Stimulated activated naive CD8-positive, alpha-beta T cell treated with anti-CD3 and anti-CD28 coated beads, Interleukin-15, amount 100 ng/mL, for 72 hours (primary cell): ENCODE results near the gene DPF1.
A peak's percentile ranks its signal among the peaks of the same experiment; 100 is the strongest.

Source experiments
- ATAC-seq: fragments of 150-1000 bp; cut with Tn5 transposase; 2 replicates; pipeline ENCODE4 v1.10.0; 2021; ENCODE audit warnings: mild to moderate bottlenecking, moderate library complexity
- DNase-seq, 2 donors: peaks; one replicate each; pipeline ENCODE4 v3.0.0; 2021 to 2022
- H3K27ac Mint-ChIP-seq, 2 donors: one replicate each; pipeline ENCODE4 v1.8.0; 2022; ENCODE audit warnings: mild to moderate bottlenecking in 2 of 2, mixed read lengths in 2 of 2, moderate library complexity in 2 of 2
- H3K27me3 Mint-ChIP-seq: one replicate; pipeline ENCODE4 v1.8.0; 2022; ENCODE audit warnings: mixed read lengths
- H3K4me1 Mint-ChIP-seq: one replicate; pipeline ENCODE4 v1.8.0; 2022; ENCODE audit warnings: mild to moderate bottlenecking, mixed read lengths
- H3K4me3 Mint-ChIP-seq, 2 donors: one replicate each; pipeline ENCODE4 v1.8.0; 2022; ENCODE audit warnings: mild to moderate bottlenecking in 2 of 2, mixed read lengths in 2 of 2, moderate library complexity in 1 of 2
- H3K9me3 Mint-ChIP-seq, 2 donors: one replicate each; pipeline ENCODE4 v1.8.0; 2022; ENCODE audit warnings: mixed read lengths in 2 of 2

The DPF1 gene

DNA sequence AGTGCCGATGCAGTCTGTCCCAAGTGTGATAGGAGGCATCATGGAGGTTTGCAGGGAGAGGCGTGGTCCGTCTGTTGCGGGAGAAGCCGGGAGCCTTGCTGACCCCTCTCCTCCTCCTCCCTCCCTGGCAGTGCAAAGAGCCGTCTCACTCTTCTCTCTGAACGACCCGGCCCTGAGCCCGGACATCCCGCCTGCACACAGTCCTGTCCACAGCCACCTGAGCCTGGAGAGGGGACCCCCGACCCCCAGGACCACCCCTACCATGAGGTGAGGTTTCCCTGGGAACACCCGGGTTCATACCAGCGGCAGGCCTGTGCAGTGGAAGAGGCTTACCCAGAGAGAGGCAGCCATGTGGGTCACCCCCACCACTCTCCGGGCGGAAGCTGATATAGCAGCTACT lies 22.3 kb downstream of the DPF1 start:
- no peaks in the 10 kb centered on the region for H3K9me3 Mint-ChIP-seq
- H3K27ac Mint-ChIP-seq = no peak overlapping the region
- H3K4me1 Mint-ChIP-seq = no peaks in the 10 kb centered on the region
- no peak overlapping the region for H3K4me3 Mint-ChIP-seq
- no peaks in the 10 kb centered on the region for H3K27me3 Mint-ChIP-seq
- ATAC-seq = no peak
- DNase-seq = no peak

- Mint-ChIP-seq H3K27ac (no peak overlapping the region), H3K4me1 (no peaks in the 10 kb centered on the region), H3K9me3 (peaks cover 6 to 16% of the 10 kb centered on the region in 2 donors), H3K4me3 (no peak overlapping the region), H3K27me3 (no peaks in the 10 kb centered on the region)
- ATAC-seq = no peak
- no peak for DNase-seq
Observed at GRCh38 chr19:38199340-38199739, 24.7 kb downstream of the DPF1 start.

GRCh38 chr19:38197937-38198704 lies 25.9 kb downstream of the DPF1 start:
- DNase-seq = no peak
- H3K27ac Mint-ChIP-seq = no peak overlapping the region
- no peaks in the 10 kb centered on the region for H3K4me1 Mint-ChIP-seq
- H3K27me3 Mint-ChIP-seq = no peaks in the 10 kb centered on the region
- H3K9me3 Mint-ChIP-seq = peaks cover 6 to 16% of the 10 kb centered on the region in 2 donors
- H3K4me3 Mint-ChIP-seq = no peak overlapping the region
- ATAC-seq = no peak

GRCh38 chr19:38196948-38197656 lies 26.9 kb downstream of the DPF1 start:
- Mint-ChIP-seq H3K9me3 (peaks cover 6 to 16% of the 10 kb centered on the region in 2 donors), H3K27ac (no peak overlapping the region), H3K4me3 (no peak overlapping the region), H3K27me3 (no peaks in the 10 kb centered on the region), H3K4me1 (no peaks in the 10 kb centered on the region)
- ATAC-seq (no peak), DNase-seq (no peak)

DNA sequence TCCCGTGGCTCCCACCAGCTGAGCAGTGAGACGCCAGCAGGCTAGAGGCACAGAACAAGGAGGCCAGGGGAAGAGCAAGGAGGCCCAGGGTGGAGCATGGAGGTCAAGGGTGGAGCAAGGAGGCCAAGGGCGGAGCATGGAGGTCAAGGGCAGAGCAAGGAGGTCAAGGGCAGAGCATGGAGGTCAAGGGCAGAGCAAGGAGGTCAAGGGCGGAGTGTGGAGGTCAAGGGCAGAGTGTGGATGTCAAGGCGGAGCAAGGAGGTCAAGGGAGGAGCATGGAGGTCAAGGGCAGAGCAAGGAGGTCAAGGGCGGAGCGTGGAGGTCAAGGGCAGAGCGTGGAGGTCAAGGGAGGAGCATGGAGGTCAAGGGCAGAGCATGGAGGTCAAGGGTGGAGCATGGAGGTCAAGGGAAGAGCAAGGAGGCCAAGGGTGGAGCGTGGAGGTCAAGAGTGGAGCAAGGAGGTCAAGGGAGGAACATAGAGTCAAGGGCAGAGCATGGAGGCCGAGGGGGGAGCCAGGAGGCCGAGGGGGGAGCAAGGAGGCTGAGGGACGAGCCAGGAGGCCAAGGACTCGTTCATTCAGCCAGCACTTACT lies 27.7 kb downstream of the DPF1 start:
- H3K27ac Mint-ChIP-seq = peak overlapping the region; percentile 44 to 92
- no peaks in the 10 kb centered on the region for H3K4me1 Mint-ChIP-seq
- ATAC-seq = no peak
- H3K4me3 Mint-ChIP-seq = no peak overlapping the region
- DNase-seq = no peak
- no peaks in the 10 kb centered on the region for H3K27me3 Mint-ChIP-seq
- peaks cover 6 to 16% of the 10 kb centered on the region in 2 donors for H3K9me3 Mint-ChIP-seq

DNA sequence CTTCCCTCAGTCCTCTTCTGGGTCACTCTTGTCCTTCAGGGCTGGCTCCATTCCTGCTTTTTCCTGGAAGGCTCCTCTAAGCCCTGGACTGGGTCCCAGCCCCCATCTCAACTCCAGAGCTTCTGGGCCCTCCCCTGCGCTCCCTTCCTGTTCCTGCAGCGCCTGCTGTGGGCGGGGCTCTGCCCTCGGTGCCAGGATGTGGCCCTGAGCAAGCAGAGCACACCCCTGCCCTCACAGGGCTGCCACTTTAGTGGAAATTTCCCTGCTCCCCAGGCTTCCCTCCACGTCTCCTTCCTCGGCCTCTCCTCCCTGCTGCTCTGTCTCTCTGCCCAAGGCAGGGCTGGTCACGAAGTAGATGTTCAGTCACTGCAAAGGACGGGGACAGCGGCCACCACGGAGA lies 28.8 kb downstream of the DPF1 start:
- H3K27ac Mint-ChIP-seq = peak overlapping the region; percentile 21 to 49
- no peak for ATAC-seq
- peaks cover 6 to 16% of the 10 kb centered on the region in 2 donors for H3K9me3 Mint-ChIP-seq
- H3K4me3 Mint-ChIP-seq = no peak overlapping the region
- DNase-seq = no peak
- no peaks in the 10 kb centered on the region for H3K27me3 Mint-ChIP-seq
- H3K4me1 Mint-ChIP-seq = peaks cover 3% of the 10 kb centered on the region

DNA sequence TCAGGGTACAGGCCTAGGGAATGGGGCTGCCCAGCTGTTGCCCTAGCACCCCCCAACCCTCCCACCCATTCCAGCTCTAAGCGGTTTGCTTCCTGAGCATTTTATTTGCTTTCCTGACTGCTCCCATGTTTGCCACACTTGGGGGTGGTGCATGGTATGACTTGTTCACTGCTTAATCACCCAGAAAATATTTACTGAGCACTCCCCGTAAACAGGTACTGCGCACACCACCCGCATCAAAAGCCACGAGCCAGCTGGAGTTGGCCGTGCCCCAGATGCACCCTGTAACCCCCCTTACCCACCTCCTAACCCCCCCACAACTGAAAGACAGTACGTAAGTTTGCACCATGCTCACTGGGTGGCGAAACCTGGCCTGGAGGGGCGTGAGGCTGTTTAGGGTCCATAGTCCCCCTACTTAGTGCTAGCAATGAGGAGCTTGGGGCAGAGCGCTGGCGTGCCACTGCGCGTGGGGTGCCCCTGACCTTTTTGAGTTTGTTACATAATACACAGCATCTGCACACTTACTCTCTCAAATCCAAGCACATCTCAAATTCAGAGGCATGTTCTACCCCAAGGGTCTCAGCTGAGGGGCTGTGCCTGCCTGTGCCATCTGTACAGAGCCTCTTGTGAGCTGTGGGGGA lies 29.8 kb downstream of the DPF1 start:
- H3K4me3 Mint-ChIP-seq = no peak overlapping the region
- DNase-seq (no peak), ATAC-seq (no peak)
- H3K9me3 Mint-ChIP-seq = peaks cover 6 to 16% of the 10 kb centered on the region in 2 donors
- no peak overlapping the region for H3K27ac Mint-ChIP-seq
- no peaks in the 10 kb centered on the region for H3K27me3 Mint-ChIP-seq
- peaks cover 10% of the 10 kb centered on the region for H3K4me1 Mint-ChIP-seq

- Mint-ChIP-seq H3K4me1 (peaks cover 16% of the 10 kb centered on the region), H3K4me3 (no peak overlapping the region), H3K27me3 (no peaks in the 10 kb centered on the region), H3K9me3 (peaks cover 6 to 16% of the 10 kb centered on the region in 2 donors), H3K27ac (no peak overlapping the region)
- ATAC-seq = no peak
- no peak for DNase-seq
Observed at GRCh38 chr19:38193445-38193844, 30.6 kb downstream of the DPF1 start.

DNA sequence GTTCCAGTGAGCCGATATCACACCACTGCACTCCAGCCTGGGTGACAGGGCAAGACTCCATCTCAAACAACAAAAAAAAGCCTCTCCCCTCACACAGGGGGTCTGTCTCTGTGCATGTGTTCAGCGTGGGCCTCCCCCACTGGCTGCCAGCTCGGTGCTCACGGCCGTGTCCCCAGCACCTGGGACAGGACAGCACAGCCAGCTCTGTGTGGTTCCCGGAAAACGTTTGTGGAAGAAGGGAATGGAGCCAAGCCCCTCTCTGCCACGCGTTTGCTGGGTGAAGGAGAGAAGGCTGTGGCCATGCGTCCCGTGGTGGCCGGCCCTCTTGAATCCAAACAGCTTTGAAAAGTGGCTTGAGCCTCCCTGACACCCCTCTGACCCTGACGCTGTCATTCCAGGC lies 32.3 kb downstream of the DPF1 start:
- no peak for ATAC-seq
- DNase-seq = no peak
- Mint-ChIP-seq H3K4me3 (no peak overlapping the region), H3K27me3 (no peaks in the 10 kb centered on the region), H3K4me1 (peaks cover 16% of the 10 kb centered on the region), H3K9me3 (peaks cover 6 to 16% of the 10 kb centered on the region in 2 donors), H3K27ac (no peak overlapping the region)

GRCh38 chr19:38190793-38191192 lies 33.2 kb downstream of the DPF1 start:
- H3K27ac Mint-ChIP-seq = no peak overlapping the region
- H3K9me3 Mint-ChIP-seq = peaks cover 6 to 9% of the 10 kb centered on the region in 2 donors
- no peak for DNase-seq
- no peaks in the 10 kb centered on the region for H3K27me3 Mint-ChIP-seq
- H3K4me1 Mint-ChIP-seq = peaks cover 16% of the 10 kb centered on the region
- no peak for ATAC-seq
- no peak overlapping the region for H3K4me3 Mint-ChIP-seq

DNA sequence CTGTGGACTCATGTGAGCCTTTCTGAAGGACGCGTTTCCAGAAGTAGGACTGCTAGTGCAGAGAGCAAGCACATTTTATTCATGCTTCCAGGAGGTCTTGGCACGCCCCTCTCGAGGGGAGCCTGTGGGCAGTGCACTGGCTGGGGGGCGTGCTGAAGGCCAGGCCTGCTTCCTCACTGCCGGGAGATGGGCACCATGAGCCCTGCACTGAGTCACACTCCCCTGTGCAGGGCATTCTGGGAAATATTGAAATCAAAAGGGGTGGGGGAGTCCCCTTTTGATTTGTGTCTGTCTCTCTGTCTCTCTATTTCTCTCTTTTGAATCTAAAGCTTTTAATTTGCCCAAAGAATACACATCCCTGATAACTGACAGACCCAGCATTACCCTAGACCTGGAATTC lies 34.0 kb downstream of the DPF1 start:
- Mint-ChIP-seq H3K27me3 (no peaks in the 10 kb centered on the region), H3K27ac (no peak overlapping the region), H3K9me3 (peaks cover under 1 to 1% of the 10 kb centered on the region in 2 donors), H3K4me3 (no peak overlapping the region), H3K4me1 (peaks cover 16% of the 10 kb centered on the region)
- DNase-seq = no peak
- peak; percentile 79 for ATAC-seq

DNA sequence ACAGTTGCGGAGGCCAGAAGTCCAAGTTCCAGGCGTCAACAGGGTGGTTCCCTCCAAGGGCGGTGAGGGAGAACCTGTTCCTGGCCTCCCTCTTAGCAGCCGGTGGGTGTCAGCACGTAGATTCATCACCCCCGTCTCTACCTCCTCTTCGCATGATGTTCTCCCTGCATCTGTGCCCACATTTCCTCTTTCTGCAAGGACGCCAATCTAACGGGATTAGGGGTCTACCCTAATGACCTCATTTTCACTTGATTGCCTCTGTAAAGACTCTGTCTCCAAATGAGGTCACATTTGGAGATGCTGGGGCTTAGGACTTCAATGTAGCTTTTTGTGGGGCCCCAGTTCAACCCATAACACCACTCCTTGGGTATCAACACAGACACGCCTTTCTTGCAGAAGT lies 38.5 kb downstream of the DPF1 start:
- ATAC-seq = no peak
- no peak for DNase-seq
- Mint-ChIP-seq H3K27me3 (no peaks in the 10 kb centered on the region), H3K4me3 (no peak overlapping the region), H3K4me1 (peaks cover 16% of the 10 kb centered on the region), H3K9me3 (peaks cover 6 to 7% of the 10 kb centered on the region in 2 donors), H3K27ac (no peak overlapping the region)

GRCh38 chr19:38184815-38185214 lies 39.2 kb downstream of the DPF1 start:
- Mint-ChIP-seq H3K27ac (no peak overlapping the region), H3K4me1 (peaks cover 9% of the 10 kb centered on the region), H3K4me3 (no peak overlapping the region), H3K9me3 (peaks cover 6 to 7% of the 10 kb centered on the region in 2 donors), H3K27me3 (no peaks in the 10 kb centered on the region)
- no peak for DNase-seq
- no peak for ATAC-seq

DNA sequence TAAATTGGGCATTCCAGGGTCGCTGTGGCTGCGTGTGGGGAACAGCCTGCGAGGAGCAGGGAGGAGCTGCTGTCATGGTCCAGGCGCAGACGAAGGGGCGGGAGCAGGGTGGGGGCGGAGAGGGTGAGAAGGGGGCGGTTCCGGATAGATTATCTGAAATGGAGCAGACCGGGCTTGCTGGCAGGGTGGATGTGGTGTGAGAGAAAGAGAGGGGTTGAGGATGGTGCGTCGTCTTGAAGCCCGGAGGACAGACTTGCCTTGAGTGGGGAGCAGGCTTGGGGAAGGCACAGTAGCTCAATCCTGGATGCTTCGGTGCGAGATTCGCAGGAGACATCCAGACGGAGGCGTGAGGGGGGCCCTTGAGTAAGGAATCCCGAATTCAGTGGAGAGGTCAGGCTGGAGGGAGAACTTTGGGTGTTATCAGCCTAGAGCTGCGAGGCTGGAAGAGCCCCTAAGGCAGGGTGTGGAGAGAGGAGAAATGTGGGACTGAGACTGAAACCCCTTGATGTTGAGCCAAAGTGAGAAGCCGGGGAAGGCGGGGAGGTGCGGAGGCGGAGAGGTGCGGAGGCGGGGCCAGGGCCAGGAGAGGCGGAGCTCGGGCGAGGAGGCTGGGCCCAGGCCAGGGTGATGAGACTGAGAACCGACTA lies 40.6 kb downstream of the DPF1 start:
- DNase-seq = no peak
- Mint-ChIP-seq H3K4me1 (no peaks in the 10 kb centered on the region), H3K4me3 (no peak overlapping the region), H3K27ac (no peak overlapping the region), H3K9me3 (peaks cover 10 to 15% of the 10 kb centered on the region in 2 donors), H3K27me3 (no peaks in the 10 kb centered on the region)
- no peak for ATAC-seq

GRCh38 chr19:38182536-38183210 lies 41.3 kb downstream of the DPF1 start:
- no peak overlapping the region for H3K27ac Mint-ChIP-seq
- no peak for DNase-seq
- H3K9me3 Mint-ChIP-seq = peaks cover 10 to 15% of the 10 kb centered on the region in 2 donors
- H3K4me3 Mint-ChIP-seq = no peak overlapping the region
- ATAC-seq = no peak
- H3K27me3 Mint-ChIP-seq = no peaks in the 10 kb centered on the region
- no peaks in the 10 kb centered on the region for H3K4me1 Mint-ChIP-seq
